ENCODE results near the gene RAB34. TPM values are rescaled to one million over a fixed set of nuclear protein-coding genes. Genes with fewer than 3 reads are reported as not detected.

RAB34 gene, protein sequence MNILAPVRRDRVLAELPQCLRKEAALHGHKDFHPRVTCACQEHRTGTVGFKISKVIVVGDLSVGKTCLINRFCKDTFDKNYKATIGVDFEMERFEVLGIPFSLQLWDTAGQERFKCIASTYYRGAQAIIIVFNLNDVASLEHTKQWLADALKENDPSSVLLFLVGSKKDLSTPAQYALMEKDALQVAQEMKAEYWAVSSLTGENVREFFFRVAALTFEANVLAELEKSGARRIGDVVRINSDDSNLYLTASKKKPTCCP
- total RNA-seq, result 293 and 306 TPM in 2 replicates

GRCh38 chr17:28717578-28718332 is at the start of gene RAB34:
RAB34 (minus strand) TSS chr17:28717868; CDS start chr17:28717266, 602 bp downstream.

DNA sequence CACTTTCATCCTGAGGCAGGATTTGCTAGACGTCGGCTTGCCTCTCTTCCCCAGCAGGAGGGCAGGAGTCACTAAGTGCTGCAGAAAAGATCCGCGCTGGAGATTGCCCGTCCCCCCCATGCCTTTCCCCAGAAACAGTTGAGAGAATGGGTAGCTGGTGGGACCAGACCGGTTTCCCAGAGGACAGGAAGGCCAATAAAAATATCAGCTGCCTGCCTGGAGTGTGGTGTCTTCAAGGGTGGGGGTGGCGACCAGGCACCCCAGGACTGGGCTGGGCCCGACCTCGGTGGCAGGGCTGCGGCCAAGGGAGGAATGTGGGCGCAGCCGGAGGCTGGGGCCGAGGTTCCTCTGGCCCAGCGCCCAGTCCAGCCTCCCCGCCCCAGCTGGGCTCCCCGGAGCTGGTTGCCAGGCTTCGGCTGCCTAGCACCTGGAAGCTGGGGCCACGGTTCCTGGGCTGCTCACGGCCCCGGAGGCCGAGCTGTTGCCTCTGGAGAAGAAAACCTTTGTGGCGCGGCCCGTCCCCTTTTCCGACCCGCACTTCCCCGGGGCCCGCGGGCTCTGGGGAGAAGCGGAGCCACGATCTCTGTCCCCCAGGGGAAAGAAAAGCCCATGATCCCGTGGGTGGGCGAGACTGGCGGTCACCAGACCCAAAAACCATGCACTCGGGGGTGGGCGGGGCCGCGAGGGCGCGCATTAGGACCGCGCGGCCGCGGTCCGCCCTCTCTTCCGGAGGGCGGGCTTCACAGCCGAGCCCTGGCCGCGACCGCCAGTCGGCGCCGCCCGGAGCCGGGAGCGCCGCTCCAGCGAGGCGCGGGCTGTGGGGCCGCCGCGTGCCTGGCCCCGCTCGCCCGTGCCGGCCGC is 25.8 kb upstream of the RAB34 start, which contains the start of gene TRAF4:
Gene TRAF4 (plus strand): TSS at position 769 of the 861 bp plus-strand sequence. CDS start 102 bp downstream, outside the sequence.

GRCh38 chr17:28728364-28729200 is 10.9 kb upstream of the RAB34 start, which contains the start of gene NEK8:
NEK8 (plus strand) TSS chr17:28728788; CDS start chr17:28728814, 26 bp downstream.

DNA sequence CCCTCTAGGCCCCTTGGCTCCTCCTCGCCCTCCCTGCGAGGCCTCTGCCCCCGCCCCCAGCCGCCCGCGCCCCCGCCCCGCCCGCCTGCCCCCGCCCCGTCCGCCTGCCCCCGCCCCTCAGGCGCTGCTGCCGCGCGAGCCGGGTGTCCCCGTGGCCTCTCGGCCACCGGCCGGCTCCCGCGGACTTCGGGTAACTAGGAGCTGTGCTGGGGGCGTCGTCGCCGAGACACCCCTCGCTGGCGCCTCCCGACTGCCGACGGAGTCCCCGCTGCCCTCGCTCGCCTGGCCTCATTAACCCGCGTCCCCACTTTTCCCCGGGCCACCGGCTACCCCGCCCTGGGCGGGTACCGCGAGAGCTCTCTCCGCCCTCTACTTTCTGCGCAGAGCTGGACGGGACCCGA is 8.6 kb upstream of the RAB34 start, which contains the start of gene TLCD1:
Gene TLCD1 (minus strand): TSS at position 8 of the 401 bp plus-strand sequence. CDS start 136 bp downstream, outside the sequence.

GRCh38 chr17:28711723-28712031 is 6.0 kb downstream of the RAB34 start, which contains the start of gene PROCA1:
PROCA1 (minus strand) TSS chr17:28711888; CDS start chr17:28711660, 228 bp downstream.

Other genes starting within 250 kb of the RAB34 start
- gene SLC13A2, start 244.2 kb downstream of the RAB34 start, total RNA-seq, result not detected in 2 replicates
- not detected in 2 replicates for gene FOXN1, start 211.5 kb downstream of the RAB34 start, total RNA-seq
- 31.9 and 40.9 TPM in 2 replicates for gene UNC119, start 165.2 kb downstream of the RAB34 start, total RNA-seq
- 76.3 and 162 TPM in 2 replicates for gene PIGS, start 146.3 kb downstream of the RAB34 start, total RNA-seq
- 14.8 and 39.7 TPM in 2 replicates for gene ALDOC, start 141.0 kb downstream of the RAB34 start, total RNA-seq
- gene SPAG5, start 118.8 kb downstream of the RAB34 start, total RNA-seq, result 3.5 and 84.2 TPM in 2 replicates
- 2.9 and 3.4 TPM in 2 replicates for gene RSKR, start 103.7 kb downstream of the RAB34 start, total RNA-seq
- gene BLTP2, start 72.7 kb downstream of the RAB34 start, total RNA-seq, result 88.4 and 115 TPM in 2 replicates
- gene SDF2, start 56.0 kb downstream of the RAB34 start, total RNA-seq, result 51.3 and 64.0 TPM in 2 replicates
- 29.8 and 44.5 TPM in 2 replicates for gene SUPT6H, start 55.7 kb downstream of the RAB34 start, total RNA-seq
- gene PROCA1, start 6.0 kb downstream of the RAB34 start, total RNA-seq, result 1.0 and 1.6 TPM in 2 replicates
- gene RPL23A, start 2.1 kb upstream of the RAB34 start, total RNA-seq, result 447 and 480 TPM in 2 replicates
- 9.1 and 9.6 TPM in 2 replicates for gene TLCD1, start 8.4 kb upstream of the RAB34 start, total RNA-seq
- 2.8 and 3.7 TPM in 2 replicates for gene NEK8, start 10.9 kb upstream of the RAB34 start, total RNA-seq
- gene TRAF4, start 26.1 kb upstream of the RAB34 start, total RNA-seq, result 61.3 and 86.8 TPM in 2 replicates
- 23.0 and 30.2 TPM in 2 replicates for gene FAM222B, start 124.9 kb upstream of the RAB34 start, total RNA-seq
- 71.6 and 117 TPM in 2 replicates for gene ERAL1, start 137.1 kb upstream of the RAB34 start, total RNA-seq
- 73.0 and 85.8 TPM in 2 replicates for gene FLOT2, start 179.9 kb upstream of the RAB34 start, total RNA-seq
- gene DHRS13, start 185.2 kb upstream of the RAB34 start, total RNA-seq, result 6.8 and 8.2 TPM in 2 replicates
- 26.7 and 33.3 TPM in 2 replicates for gene PHF12, start 233.7 kb upstream of the RAB34 start, total RNA-seq